CD14-positive monocyte (primary cell): ENCODE measurements around the gene TRPV5. TPM values are rescaled to one million over a fixed set of nuclear protein-coding genes. Genes with fewer than 3 reads are reported as not detected.

Experiments
- DNase-seq, 3 donors: peaks; one replicate each; pipeline ENCODE4 v3.0.0-alpha.2; 2011 to 2022
- H2AFZ ChIP-seq: 2 replicates; pipeline ENCODE4 v1.6.0; 2012; ENCODE audit warnings: mild to moderate bottlenecking, low read depth, low read length, inconsistent platforms; ENCODE audit not compliant: insufficient read depth, poor library complexity, severe bottlenecking
- H3K27ac ChIP-seq, 2 donors: 1 replicate in 1 of 2; 2 replicates in 1 of 2; pipeline ENCODE4 v1.5.1; 2012 to 2013; ENCODE audit warnings: low read length in 2 of 2, control low read depth in 1 of 2, inconsistent platforms in 1 of 2, low read depth in 1 of 2, mild to moderate bottlenecking in 1 of 2
- H3K27me3 ChIP-seq, 2 donors: one replicate each; pipeline versions ENCODE4 v1.6.0 to v1.6.1; 2011 to 2013; ENCODE audit warnings: low read length in 2 of 2; ENCODE audit not compliant: control insufficient read depth in 2 of 2, insufficient read depth in 2 of 2
- H3K36me3 ChIP-seq, 2 donors: replicated peaks in 1 of 2; 1 replicate in 1 of 2; 2 replicates in 1 of 2; pipeline versions ENCODE4 v1.5.1 to v1.6.1; 2012 to 2013; ENCODE audit warnings: low read length in 2 of 2, control low read depth in 1 of 2, inconsistent platforms in 1 of 2, mild to moderate bottlenecking in 1 of 2; ENCODE audit not compliant: insufficient read depth in 2 of 2, control insufficient read depth in 1 of 2
- H3K4me1 ChIP-seq, 2 donors: 1 replicate in 1 of 2; 2 replicates in 1 of 2; pipeline versions ENCODE4 v1.5.1 to v1.6.1; 2012 to 2013; ENCODE audit warnings: low read length in 2 of 2, control low read depth in 1 of 2, inconsistent platforms in 1 of 2, mild to moderate bottlenecking in 1 of 2, moderate library complexity in 1 of 2; ENCODE audit not compliant: insufficient read depth in 2 of 2, control insufficient read depth in 1 of 2
- H3K4me2 ChIP-seq: replicated peaks from 2 replicates; pipeline ENCODE3; 2012; ENCODE audit warnings: low read length, moderate library complexity, mild to moderate bottlenecking; ENCODE audit not compliant: poor library complexity, severe bottlenecking; ENCODE audit errors: extremely low read depth
- H3K4me3 ChIP-seq, 3 experiments: fragments of 200-600 bp in 1 of 3; sonication (generic) in 1 of 3; replicated peaks in 1 of 3; 1 replicate in 2 of 3; 2 replicates in 1 of 3; pipeline ENCODE4 v1.5.1; 2011 to 2013; ENCODE audit warnings: low read length in 3 of 3, mild to moderate bottlenecking in 3 of 3, control low read depth in 2 of 3, low read depth in 2 of 3, inconsistent platforms in 1 of 3, moderate library complexity in 1 of 3
- H3K79me2 ChIP-seq: 2 replicates; pipeline ENCODE4 v1.6.0; 2012; ENCODE audit warnings: mild to moderate bottlenecking, control low read depth, inconsistent platforms, low read length, moderate library complexity; ENCODE audit not compliant: insufficient read depth
- H3K9ac ChIP-seq: 2 replicates; pipeline ENCODE4 v1.6.0; 2017; ENCODE audit warnings: low read length, mild to moderate bottlenecking; ENCODE audit not compliant: insufficient read depth, poor library complexity, severe bottlenecking
- H3K9me3 ChIP-seq, 2 donors: replicated peaks in 1 of 2; 1 replicate in 1 of 2; 2 replicates in 1 of 2; pipeline versions ENCODE4 v1.5.1 to v1.6.1; 2012 to 2013; ENCODE audit warnings: low read length in 2 of 2, control low read depth in 1 of 2; ENCODE audit not compliant: control insufficient read depth in 1 of 2, insufficient read depth in 1 of 2
- H4K20me1 ChIP-seq: 2 replicates; pipeline ENCODE4 v1.6.0; 2012; ENCODE audit warnings: mild to moderate bottlenecking, low read length, control low read depth, moderate library complexity; ENCODE audit not compliant: insufficient read depth
- H3K27ac Mint-ChIP-seq, 7 donors: one replicate each; pipeline ENCODE4 v1.8.0; 2020; ENCODE audit warnings: mild to moderate bottlenecking in 7 of 7, mixed read lengths in 7 of 7, moderate library complexity in 6 of 7, inconsistent platforms in 2 of 7
- H3K27me3 Mint-ChIP-seq, 3 donors: one replicate each; pipeline ENCODE4 v1.8.0; 2021 to 2022; ENCODE audit warnings: low read depth in 3 of 3, mild to moderate bottlenecking in 3 of 3, mixed read lengths in 3 of 3, moderate library complexity in 3 of 3, inconsistent platforms in 1 of 3
- H3K36me3 Mint-ChIP-seq, 2 donors: one replicate each; pipeline ENCODE4 v1.8.0; 2020; ENCODE audit warnings: mixed read lengths in 2 of 2, inconsistent platforms in 1 of 2, mild to moderate bottlenecking in 1 of 2
- H3K4me1 Mint-ChIP-seq: one replicate; pipeline ENCODE4 v1.8.0; 2020; ENCODE audit warnings: mild to moderate bottlenecking, mixed read lengths
- H3K4me3 Mint-ChIP-seq, 2 donors: one replicate each; pipeline ENCODE4 v1.8.0; 2020; ENCODE audit warnings: mild to moderate bottlenecking in 2 of 2, mixed read lengths in 2 of 2, moderate library complexity in 1 of 2
- H3K9me3 Mint-ChIP-seq, 7 donors: one replicate each; pipeline ENCODE4 v1.8.0; 2020 to 2022; ENCODE audit warnings: mixed read lengths in 7 of 7, mild to moderate bottlenecking in 6 of 7, moderate library complexity in 6 of 7, inconsistent platforms in 2 of 7
- CTCF ChIP-seq: fragments of 200-600 bp; IDR thresholded peaks from one replicate; pipeline ENCODE4 v1.8.0; 2022; ENCODE audit warnings: antibody characterized with exemption, mild to moderate bottlenecking
- WGBS: methylation state at CpG from one replicate; pipeline ENCODE4 v1.1.5; 2013; ENCODE audit warnings: missing lambda C conversion rate; ENCODE audit not compliant: insufficient coverage; 5-methylcytosine and 5-hydroxymethylcytosine counted together
- intact Hi-C, 2 donors: fragments of 100-400 bp; cut with micrococcal nuclease; formaldehyde crosslinking; loops; one replicate each; pipeline versions ENCODE4 v1.15.0 to v1.15.1; 2023
- polyA plus RNA-seq, 3 donors: library from polyadenylated mRNA; depleted of rRNA in 1 of 3; unstranded in 2 of 3; stranded (reverse) in 1 of 3; fragments of 300-500 nt in 2 of 3; fragments of >200 nt in 1 of 3; fragmentation: Illumina TruSeq in 2 of 3; gene quantifications; 1 replicate in 2 of 3; 2 replicates in 1 of 3; pipeline ENCODE4 v1.2.3, GENCODE V29; 2012 to 2021

Gene TRPV5
- polyA plus RNA-seq, 3 donors, result not detected

DNA sequence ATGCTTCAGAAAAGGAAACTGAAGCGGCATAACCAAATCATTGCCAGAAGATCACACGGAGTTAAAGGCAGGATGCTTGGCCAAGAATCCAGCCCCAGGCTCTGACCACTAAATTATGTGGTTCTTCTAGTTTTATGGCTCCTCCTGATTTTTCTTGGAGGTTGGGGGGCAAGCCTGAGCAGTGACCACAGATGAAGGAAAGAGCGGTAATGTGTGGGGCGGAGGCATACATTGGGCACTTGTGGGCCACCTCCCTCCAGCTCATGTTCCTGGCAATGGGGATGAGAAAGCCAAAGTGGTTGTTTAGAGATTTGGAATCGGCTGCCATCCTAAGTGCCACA lies 51.2 kb downstream of the TRPV5 start:
- no peak for DNase-seq
- Histone ChIP-seq H4K20me1 (no peaks in the 10 kb centered on the region), H3K79me2 (no peaks in the 10 kb centered on the region), H2AFZ (no peak overlapping the region), H3K36me3 (no peaks in the 10 kb centered on the region), H3K9ac (no peak overlapping the region), H3K4me2 (no peak overlapping the region), H3K9me3 (no peaks in the 10 kb centered on the region), H3K4me3 (no peak overlapping the region), H3K27ac (no peak overlapping the region), H3K4me1 (no peaks in the 10 kb centered on the region), H3K27me3 (no peaks in the 10 kb centered on the region)
- Mint-ChIP-seq H3K4me1 (no peaks in the 10 kb centered on the region), H3K4me3 (no peak overlapping the region), H3K36me3 (no peaks in the 10 kb centered on the region), H3K27ac (no peak overlapping the region), H3K9me3 (no peaks in the 10 kb centered on the region), H3K27me3 (peaks cover 2 to 8% (median 3%) of the 10 kb centered on the region in 3 donors)
- no peak for TF ChIP-seq CTCF
- intact Hi-C loops, result loop anchor here in 1 of 2 donors (10.0 kb wide), 1 partner anchor 122 kb away; no protein-coding TSS in a partner anchor
- WGBS, result 93% methylated on average over 4 of the region's 5 CpGs

DNA sequence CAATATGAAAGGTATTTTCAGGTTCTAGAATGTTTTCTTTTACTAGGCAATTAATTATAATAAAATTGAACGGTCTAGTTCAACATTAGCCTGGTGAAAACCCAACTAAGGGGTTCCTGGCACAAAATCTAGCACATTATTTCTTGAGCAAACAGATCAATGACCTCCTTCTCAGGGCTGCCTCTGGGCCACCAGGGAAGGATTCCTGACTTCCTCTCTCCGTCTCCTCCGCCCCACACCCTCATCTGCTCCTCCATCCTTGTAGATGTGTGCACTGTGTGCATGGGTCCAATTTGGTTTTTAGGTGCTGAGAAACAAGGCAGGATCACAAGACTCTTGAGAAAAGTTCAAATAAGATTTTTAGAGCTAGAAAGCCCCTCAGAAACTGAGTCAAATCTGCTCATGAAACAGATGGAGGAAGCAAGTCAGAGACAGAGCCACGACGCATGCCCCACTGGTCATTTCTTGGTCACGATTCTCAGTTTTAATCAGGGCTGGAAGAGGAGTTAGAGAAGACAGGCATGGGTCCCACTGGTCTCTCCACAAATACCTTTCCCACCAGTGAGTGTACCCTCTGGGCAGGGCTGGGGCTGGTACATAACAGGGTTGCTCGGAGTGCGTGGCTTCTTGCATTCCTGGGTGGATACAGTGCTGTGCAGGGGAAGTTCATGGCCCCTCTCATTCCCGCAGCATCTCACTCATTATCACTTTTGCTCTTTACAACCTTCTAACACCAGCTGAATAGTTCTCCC lies 51.8 kb downstream of the TRPV5 start:
- Histone ChIP-seq H3K27me3 (no peaks in the 10 kb centered on the region), H3K79me2 (no peaks in the 10 kb centered on the region), H3K9ac (no peak overlapping the region), H3K27ac (no peak overlapping the region), H3K4me3 (no peak overlapping the region), H3K4me1 (no peaks in the 10 kb centered on the region), H2AFZ (no peak overlapping the region), H3K4me2 (no peak overlapping the region), H4K20me1 (no peaks in the 10 kb centered on the region), H3K9me3 (no peaks in the 10 kb centered on the region), H3K36me3 (no peaks in the 10 kb centered on the region)
- Mint-ChIP-seq H3K4me3 (no peak overlapping the region), H3K27me3 (peaks cover 2 to 8% (median 3%) of the 10 kb centered on the region in 3 donors), H3K27ac (no peak overlapping the region), H3K9me3 (no peaks in the 10 kb centered on the region), H3K4me1 (no peaks in the 10 kb centered on the region), H3K36me3 (no peaks in the 10 kb centered on the region)
- no peak for TF ChIP-seq CTCF
- no peak for DNase-seq
- intact Hi-C loops, result loop anchor here in 1 of 2 donors (10.0 kb wide), 1 partner anchor 123 kb away; no protein-coding TSS in a partner anchor
- WGBS, result 90% methylated on average over 3 of the region's 9 CpGs
